Measurements from ENCODE around the gene TNFRSF1B.

The TNFRSF1B gene

DNA sequence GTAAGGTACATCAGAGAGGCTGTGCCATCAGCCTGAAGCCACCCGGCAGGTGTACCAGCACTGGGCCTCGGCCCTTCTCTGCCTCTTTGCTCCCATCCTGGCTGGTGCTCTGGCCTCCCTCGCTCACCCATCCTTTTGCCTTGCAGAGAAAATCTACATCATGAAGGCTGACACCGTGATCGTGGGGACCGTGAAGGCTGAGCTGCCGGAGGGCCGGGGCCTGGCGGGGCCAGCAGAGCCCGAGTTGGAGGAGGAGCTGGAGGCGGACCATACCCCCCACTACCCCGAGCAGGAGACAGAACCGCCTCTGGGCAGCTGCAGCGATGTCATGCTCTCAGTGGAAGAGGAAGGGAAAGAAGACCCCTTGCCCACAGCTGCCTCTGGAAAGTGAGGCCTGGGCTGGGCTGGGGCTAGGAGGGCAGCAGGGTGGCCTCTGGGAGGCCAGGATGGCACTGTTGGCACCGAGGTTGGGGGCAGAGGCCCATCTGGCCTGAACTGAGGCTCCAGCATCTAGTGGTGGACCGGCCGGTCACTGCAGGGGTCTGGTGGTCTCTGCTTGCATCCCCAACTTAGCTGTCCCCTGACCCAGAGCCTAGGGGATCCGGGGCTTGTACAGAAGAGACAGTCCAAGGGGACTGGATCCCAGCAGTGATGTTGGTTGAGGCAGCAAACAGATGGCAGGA, 24.5 kb upstream of the TNFRSF1B start:
- no peak for DNase-seq

DNA sequence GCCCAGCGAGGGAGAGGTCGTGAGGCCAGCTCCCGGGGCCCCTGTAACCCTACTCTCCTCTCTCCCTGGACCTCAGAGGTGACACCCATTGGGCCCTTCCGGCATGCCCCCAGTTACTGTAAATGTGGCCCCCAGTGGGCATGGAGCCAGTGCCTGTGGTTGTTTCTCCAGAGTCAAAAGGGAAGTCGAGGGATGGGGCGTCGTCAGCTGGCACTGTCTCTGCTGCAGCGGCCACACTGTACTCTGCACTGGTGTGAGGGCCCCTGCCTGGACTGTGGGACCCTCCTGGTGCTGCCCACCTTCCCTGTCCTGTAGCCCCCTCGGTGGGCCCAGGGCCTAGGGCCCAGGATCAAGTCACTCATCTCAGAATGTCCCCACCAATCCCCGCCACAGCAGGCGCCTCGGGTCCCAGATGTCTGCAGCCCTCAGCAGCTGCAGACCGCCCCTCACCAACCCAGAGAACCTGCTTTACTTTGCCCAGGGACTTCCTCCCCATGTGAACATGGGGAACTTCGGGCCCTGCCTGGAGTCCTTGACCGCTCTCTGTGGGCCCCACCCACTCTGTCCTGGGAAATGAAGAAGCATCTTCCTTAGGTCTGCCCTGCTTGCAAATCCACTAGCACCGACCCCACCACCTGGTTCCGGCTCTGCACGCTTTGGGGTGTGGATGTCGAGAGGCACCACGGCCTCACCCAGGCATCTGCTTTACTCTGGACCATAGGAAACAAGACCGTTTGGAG, 23.7 kb upstream of the TNFRSF1B start:
- no peak for DNase-seq

DNA sequence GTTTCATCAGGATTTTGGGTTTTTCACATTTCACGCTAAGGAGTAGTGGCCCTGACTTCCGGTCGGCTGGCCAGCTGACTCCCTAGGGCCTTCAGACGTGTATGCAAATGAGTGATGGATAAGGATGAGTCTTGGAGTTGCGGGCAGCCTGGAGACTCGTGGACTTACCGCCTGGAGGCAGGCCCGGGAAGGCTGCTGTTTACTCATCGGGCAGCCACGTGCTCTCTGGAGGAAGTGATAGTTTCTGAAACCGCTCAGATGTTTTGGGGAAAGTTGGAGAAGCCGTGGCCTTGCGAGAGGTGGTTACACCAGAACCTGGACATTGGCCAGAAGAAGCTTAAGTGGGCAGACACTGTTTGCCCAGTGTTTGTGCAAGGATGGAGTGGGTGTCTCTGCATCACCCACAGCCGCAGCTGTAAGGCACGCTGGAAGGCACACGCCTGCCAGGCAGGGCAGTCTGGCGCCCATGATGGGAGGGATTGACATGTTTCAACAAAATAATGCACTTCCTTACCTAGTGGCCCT, 23.1 kb upstream of the TNFRSF1B start:
- DNase-seq: no peak

DNA sequence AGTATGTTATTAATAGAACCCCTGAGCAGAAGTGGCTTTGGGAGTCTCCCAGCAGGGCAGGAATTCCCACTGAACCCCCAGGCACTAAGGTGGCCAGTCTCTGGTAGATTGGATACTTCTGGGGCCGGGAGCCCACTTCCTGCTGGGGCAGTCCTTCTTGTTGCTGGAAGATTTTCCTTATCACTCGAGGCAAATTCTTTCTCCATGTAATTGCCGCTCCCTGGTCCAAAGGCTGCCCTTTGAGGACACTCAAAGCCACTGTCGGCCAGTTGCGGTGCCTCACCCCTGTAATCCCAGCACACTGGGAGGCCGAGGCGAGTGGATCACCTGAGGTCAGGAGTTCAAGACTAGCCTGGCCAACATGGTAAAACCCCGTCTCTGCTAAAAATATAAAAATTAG, 22.6 kb upstream of the TNFRSF1B start:
- no peak for DNase-seq

DNA sequence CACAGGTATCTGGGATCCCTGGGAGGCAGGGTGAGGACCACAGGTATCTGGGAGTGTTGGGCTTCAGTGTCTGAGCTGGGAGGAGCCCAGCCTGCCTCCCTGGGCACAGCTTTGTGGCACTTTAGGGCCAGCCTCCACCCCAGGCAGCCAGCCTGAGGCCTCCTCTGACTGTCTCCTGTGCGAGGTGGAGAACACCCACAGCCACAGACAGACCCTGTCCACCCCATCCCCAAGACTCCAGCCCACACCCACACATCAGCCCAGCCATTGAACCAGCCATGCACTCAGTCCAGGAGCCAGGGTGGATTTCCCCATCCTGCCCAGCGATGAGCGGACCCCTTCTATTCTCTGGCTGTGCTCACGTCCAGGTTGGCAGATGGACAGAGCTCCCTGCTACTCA, 21.8 kb upstream of the TNFRSF1B start:
- no peak for DNase-seq

DNA sequence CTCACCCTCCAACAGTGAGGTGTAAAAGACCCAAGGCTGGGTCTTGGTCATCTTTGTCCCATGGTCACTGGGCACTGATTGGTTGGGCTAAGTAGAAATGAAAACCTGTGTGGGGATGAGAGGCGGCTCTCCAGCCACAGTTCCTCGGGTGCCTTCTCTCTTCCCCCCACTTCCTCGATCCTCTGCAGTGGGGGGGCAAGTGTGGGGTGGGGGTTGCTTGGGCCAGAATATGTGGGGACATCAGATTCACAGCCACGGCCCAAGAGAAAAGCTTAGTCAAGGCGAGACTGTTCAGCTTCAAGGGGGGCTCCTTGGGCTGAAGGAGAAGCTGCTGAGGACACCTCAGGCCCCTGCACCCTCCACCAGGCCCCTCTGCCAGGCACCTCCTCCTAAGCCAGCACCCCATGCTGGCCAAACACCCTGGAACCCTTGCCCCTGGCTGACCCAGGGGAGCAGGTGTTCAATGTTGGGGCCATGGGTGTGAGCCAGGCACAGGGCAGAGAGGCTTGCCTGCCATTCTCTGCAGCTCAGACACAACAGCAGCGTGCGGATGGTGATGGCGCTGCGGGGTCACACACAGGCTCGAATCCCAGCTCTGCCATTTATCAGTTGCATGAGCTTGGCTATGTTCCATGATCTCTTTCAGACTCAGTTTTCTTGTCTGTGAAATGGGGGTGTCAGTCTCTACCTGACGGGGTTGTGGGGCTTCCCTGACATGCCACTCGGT, 21.0 kb upstream of the TNFRSF1B start:
- no peak for DNase-seq

DNA sequence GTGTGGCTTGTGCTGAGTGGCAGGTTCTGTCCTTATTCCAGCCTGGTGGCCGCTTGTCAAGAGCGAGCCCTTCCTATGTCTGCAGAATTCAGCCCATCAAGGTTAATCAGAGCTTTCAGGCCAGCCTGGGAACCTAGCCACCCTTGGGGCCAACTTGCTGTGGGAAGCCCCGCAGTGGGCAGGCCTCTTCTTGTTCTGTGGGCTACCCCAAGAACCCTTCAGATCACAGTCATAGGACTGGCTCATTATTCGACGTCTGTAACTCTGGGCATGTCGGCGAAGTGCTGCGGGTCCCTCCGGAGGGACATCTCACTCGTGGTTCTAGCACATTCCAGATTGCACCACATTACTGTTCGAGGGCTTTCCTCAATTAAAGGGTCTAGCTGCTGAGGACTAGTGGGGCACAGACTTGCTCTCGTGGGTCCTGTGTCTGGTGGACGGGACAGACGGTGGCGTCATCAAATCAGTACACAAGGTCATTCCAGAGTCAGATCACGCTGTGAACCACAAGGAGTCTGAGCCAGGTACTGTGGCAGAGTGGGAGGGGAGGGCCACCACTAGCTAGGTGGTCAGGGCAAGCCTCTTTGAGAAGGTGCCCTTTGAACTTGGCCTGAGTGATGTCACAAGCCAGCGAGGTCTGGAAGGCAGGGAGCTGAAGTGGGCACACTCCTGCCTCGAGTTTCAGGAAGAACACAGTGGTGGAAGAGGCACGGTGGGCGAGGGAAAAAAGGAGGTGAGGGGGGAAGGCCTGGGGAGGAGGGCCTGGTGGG, 20.3 kb upstream of the TNFRSF1B start:
- no peak for DNase-seq

DNA sequence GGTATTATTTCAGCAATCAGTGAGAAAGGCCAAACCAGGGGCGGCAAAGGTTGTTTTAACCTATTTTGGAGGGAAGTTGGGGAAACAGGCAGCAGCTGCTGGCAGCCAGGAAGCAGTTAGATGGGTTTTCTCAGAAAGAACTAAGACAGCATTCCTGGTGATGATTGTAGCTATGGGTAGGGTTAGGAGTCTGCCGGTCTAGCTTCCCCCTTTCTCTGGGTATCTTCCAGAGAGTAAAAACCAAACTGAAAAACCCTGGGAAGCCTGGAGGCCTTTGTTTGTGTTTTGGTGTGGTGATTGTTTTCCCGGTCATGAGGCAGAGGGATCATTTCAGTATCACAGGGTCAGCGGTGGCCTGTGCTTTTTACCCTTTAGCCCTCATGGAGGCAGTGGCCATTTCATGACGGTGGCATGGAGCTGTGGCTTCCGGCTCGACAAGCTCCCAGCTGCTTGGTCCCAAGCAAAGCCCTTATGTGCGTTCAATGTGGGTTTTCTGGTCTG, 19.5 kb upstream of the TNFRSF1B start:
- no peak for DNase-seq

DNA sequence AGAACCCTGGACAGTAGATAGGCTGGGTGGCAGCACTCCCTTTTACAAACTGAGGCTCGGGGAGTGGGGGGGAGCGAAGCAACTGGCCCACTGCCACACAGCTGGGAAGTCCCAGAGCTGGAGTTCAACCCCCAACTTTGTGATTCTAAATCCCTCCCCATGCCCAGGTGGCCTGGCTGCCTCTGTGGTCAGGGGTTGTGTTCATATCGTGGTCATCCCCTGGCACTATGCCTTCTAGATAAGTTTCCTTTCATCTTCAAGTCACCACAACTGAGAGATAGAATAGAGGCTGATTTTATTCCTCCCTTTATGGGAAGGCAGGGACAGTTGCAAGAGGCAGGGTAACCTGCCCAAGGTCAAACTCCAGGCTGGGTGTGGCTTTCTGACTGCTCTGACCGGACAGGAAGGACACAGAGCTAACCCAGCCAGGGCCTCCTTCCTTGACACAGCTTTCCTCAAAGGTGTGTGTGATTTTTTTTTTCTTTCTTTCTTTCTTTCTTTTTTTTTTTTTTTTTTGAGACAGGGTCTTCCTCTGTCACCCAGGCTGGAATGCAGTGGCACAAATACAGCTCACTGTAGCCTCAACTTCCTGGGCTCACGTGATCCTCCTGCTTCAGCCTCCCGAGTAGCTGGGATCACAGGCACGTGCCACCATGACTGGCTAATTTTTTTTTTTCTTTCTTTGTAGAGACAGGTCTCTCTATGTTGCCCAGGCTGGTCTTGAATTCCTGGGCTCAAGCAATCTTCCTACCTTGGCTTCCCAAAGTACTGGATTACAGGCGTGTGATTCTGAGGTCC, 18.4 kb upstream of the TNFRSF1B start:
- no peak for DNase-seq

DNA sequence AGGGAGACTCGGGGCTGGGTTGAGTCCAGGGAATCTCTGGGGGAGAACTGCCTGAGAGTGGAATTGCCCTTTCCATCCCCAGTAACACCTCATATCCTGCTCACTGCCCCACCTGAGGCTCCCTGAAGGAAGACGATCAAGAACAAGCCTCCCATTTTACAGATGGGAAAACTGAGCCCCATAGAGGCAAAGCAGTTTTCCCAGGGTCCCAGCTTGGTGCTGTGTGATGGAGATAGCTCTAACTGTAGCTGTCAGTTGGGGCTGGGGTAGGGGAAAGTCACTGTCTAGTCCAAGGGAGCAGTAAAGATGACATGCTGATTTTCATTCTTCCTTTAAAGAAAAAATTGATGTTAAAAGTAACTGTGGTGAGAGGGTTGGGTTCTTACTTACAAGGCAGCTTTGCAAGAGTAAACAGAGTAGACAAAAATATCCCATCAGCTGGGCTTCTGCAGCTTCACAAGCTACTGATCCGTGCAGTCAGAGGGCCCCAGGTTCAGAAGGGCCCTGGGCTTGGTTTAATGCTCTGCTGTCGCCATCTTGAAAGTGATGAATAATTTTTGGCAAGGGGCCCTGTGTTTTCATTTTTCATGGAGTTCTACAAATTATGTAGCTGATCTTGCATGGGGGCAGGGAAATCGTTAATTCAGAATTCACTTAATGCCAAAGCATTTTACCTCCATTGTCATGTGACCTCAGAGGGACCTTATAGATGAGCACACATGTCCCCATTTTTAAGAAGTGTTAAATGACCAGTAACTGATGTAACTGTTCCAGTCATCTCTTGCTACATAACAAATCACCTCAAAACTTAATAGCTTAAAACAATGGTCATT, 17.6 kb upstream of the TNFRSF1B start:
- no peak for DNase-seq

DNA sequence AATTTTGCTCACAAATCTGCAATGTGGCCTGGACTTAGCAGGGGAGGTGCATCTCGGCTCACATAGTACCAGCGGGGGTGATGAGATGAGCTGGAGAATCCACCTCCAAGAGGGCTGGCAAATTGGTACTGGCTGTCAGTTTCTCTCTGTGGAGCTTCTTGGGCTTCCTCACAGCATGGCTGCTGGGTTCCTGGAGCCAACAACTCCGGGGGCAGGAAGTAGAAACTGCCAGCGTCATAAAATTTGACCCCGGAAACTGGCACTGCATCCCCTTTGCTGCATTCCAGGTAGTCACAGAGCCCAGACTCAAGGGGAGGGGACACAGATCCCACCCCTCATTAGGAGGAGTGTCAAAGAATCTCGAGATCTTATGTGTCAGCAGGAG, 17.0 kb upstream of the TNFRSF1B start:
- no peak for DNase-seq

DNA sequence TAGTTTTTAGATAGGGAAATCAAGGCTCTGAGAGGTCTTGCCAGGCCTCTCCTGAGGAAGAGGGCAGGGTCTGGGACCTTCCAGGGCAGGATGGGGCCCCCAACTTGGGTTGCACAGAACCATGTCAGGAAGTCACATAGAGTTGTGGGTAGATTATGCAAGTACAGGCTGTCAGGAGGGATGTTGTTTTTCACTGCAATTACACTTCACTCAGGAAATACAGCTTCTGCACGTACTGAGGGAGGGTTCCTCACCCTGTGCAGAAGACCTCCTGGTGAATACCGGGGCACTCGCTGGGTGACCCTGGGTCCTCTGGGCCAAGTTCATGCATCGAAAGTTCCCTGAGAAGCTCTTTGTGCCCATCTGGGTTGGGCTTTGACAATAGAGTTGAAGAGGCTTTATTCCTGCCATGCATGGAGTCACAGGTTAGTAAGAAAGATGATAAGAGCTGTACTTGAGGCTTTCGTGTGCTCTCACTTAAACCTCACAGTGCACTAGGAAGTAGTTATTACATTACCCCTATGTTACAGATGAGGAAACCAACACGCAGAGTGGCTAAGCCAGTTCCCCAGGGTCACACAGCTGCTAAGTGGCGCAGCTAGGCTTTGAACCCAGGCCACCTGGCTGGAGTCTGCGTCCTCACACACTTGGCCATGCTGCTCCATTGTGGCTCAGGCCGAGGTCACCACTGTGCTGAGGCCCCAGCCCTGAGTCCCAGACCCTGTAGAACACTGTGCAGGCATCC, 16.2 kb upstream of the TNFRSF1B start:
- no peak for DNase-seq

DNA sequence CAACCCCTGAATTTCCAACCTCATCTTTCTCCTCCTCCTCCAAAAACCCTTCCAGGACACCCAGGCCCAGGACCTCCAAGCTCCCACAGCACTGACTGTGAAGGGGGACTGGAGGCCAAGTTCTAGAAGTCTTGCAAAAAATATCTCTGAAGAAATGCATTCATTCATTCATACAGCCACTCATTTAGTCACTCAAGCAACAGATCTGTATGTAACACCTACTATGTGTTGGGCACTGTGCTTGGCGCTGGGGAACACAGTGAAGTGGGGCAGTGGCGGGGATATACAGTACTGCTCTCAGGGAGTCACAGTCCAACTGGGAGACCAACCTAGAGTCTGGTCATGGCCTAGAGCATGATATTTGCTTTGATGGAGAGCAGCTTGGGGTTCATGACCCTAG, 15.3 kb upstream of the TNFRSF1B start:
- no peak for DNase-seq

DNA sequence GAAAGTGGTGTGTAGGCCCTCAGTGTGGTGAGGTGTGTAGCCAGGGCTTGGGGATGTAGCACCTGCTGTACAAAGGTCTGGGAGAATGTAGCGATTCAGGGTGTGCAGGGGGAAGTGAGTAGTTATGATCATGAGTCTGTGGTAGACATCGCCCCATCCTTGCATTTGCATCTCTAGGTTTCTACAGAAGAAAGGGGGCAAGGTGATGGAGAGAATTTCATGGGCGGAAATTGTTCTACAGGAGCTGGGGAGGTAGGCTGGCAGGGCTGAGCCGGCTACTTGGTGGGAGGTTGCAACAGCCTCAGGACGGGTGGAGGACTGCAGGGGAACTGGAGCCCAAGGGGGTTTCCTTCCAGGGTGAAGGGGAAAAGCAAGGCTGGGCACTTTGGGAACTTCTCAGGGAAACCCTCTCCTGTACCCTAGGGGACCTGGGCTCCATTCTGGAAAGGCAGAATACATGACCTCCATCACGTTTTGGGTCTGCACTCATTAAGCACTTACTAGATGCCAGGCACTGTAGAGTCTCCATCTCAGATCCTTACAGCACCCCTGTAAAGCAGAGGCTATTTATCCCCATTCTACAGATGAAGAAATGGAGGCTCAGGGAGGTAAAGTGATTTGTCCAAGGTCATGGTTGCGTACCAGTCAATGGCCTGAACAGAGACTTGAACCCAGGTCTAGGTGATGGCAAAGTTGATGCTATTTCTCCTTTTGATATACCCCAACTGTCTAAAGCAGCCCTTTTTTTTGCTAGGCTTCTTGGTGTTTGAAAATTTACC, 14.5 kb upstream of the TNFRSF1B start:
- DNase-seq: no peak

DNA sequence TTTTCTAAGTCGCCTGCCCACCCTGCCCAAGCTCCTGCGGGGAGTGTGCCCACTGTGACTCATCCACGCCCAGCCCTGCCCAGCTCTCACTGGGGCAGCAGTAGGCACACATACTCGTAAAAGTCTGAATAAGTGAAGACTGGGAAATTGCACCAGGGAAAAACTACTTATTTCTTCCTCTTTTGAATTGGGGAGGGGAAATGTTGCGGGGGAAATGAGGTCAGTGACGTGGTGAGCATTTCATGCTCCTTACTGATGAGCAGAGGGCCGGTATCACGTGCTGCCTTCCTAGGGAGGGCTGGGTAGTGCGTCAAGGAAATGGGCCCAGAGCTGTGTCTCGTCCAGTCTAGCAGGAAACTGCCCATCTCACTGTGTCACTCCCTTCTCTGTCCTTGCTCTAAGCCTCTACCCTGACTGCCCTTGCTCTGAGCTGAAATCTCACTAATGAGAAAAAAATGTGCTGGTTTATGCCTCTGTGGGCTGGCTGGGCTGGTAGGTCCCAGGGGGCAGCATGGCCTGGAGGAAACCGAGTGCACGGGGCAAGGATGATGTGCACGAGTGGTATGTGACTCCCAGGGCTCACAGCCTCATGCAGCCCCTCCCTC, 13.5 kb upstream of the TNFRSF1B start:
- no peak for DNase-seq

DNA sequence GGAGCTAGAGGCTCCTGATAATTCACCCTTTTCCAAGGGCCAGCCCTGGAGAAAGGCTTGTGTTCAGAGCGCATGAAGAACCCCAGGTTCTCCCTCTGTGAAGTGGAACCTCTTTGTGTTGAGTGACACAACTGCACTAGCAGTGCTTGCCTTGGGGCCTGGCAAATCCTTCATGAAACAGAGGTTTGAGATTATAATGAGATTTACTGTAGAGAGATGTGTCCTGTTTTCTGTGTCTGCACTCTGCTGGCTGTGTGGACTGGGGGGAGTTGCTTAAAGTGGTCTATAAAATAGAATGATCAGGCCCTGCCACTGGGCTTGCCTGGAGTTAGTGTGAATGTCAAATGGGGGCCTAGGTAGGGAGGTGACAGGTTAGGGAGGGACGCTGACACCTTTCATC, 11.5 kb upstream of the TNFRSF1B start:
- DNase-seq: no peak

DNA sequence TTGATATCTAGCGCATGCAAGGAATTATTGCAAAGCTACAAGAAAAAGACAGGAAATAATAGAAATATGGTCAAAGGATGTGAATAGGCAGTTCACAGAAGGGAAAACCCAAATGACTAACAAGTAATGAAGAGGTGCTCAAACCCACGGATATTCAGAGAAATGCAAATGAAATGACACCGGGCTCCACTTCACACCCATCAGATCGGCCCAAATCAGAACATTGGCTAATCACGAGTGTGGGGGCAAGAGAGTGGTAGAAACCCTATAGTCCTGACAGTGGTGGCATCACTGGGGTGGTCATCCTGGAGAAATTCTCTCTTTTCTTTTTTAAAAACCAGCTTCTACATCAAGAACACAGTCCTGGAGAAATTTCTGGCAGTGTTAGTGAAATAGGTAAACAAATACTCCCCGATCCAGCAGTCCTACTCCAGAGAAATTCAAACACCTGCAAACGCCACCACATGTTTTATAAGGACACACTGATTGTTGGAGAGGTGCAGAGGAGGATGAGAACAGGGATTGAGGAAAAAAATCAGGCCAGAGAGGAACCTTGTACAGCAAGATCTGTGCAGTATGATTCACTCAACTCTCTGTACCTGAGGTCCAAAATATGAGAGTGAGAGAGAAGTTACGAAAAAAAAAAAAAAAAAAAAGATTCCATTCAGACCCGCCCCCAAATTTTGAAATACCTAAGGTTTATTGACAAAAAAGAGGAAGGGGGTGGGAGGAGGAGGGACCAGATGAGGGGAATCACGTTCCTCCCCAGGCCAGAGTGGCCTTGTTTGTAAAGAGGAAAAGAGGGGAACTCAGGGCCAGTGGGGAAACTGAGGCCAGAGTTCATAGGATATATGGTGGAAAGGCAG, 9.2 kb upstream of the TNFRSF1B start:
- DNase-seq: no peak
